MM.1S (cell line): ENCODE results near the gene ACCS.

Experiments used
- DNase-seq: peaks from one replicate; pipeline ENCODE4 v3.0.0-alpha.2; 2015
- H2AFZ ChIP-seq: fragments of 300-600 bp; sonication (generic); 2 replicates; pipeline ENCODE4 v1.6.0; 2016; ENCODE audit warnings: antibody characterized with exemption, low read length
- H3F3A ChIP-seq: fragments of 300-600 bp; sonication (generic); 2 replicates; pipeline ENCODE4 v1.6.1; 2016; ENCODE audit warnings: mild to moderate bottlenecking, antibody characterized with exemption, low read length, moderate library complexity, mixed read lengths; ENCODE audit not compliant: insufficient read depth
- H3K27ac ChIP-seq: fragments of 300-600 bp; sonication (generic); 2 replicates; pipeline ENCODE4 v1.5.1; 2016; ENCODE audit warnings: mild to moderate bottlenecking, low read length
- H3K27me3 ChIP-seq: fragments of 300-600 bp; sonication (generic); replicated peaks from 2 replicates; pipeline ENCODE4 v1.6.0; 2016; ENCODE audit warnings: low read length; ENCODE audit not compliant: insufficient read depth
- H3K36me3 ChIP-seq: fragments of 300-600 bp; sonication (generic); replicated peaks from 2 replicates; pipeline ENCODE4 v1.6.1; 2016; ENCODE audit warnings: mild to moderate bottlenecking, low read length, mixed read lengths; ENCODE audit not compliant: insufficient read depth
- H3K4me1 ChIP-seq: fragments of 300-600 bp; sonication (generic); 2 replicates; pipeline ENCODE4 v1.6.1; 2016; ENCODE audit warnings: low read length, mixed read lengths
- H3K4me2 ChIP-seq: fragments of 300-600 bp; sonication (generic); 2 replicates; pipeline ENCODE4 v1.6.0; 2016; ENCODE audit warnings: low read depth, low read length
- H3K4me3 ChIP-seq: fragments of 300-600 bp; sonication (generic); 2 replicates; pipeline ENCODE4 v1.5.1; 2016; ENCODE audit warnings: low read length, mixed read lengths
- H3K79me2 ChIP-seq: fragments of 300-600 bp; sonication (generic); 2 replicates; pipeline ENCODE4 v1.6.1; 2016; ENCODE audit warnings: mixed run types, low read length, mixed read lengths
- H3K9ac ChIP-seq: fragments of 300-600 bp; sonication (generic); 2 replicates; pipeline ENCODE4 v1.6.1; 2016; ENCODE audit warnings: low read length, mixed read lengths
- H3K9me2 ChIP-seq: fragments of 300-600 bp; sonication (generic); replicated peaks from 2 replicates; pipeline ENCODE4 v1.6.1; 2016; ENCODE audit warnings: mild to moderate bottlenecking, low read length, mixed read lengths; ENCODE audit not compliant: insufficient read depth
- H3K9me3 ChIP-seq: fragments of 300-600 bp; sonication (generic); replicated peaks from 2 replicates; pipeline ENCODE4 v1.6.1; 2016; ENCODE audit warnings: mild to moderate bottlenecking, low read length, mixed read lengths; ENCODE audit not compliant: insufficient read depth
- H4K20me1 ChIP-seq: fragments of 300-600 bp; sonication (generic); 2 replicates; pipeline ENCODE4 v1.6.1; 2016; ENCODE audit warnings: mild to moderate bottlenecking, low read length, moderate library complexity, mixed read lengths; ENCODE audit not compliant: insufficient read depth
- CTCF ChIP-seq: fragments of 300-600 bp; sonication (generic); IDR thresholded peaks from 2 replicates; pipeline ENCODE4 v1.5.1; 2016; ENCODE audit warnings: antibody characterized with exemption, low read length, mixed read lengths
- EZH2 ChIP-seq: fragments of 300-600 bp; sonication (generic); optimal IDR thresholded peaks from 2 replicates; pipeline ENCODE3; 2017; ENCODE audit warnings: low read depth, mild to moderate bottlenecking, antibody characterized with exemption, low read length, mixed read lengths
- EZH2phosphoT487 ChIP-seq: fragments of 300-600 bp; sonication (generic); IDR thresholded peaks from 2 replicates; pipeline ENCODE4 v1.6.1; 2018; ENCODE audit warnings: antibody characterized with exemption, low read length

The ACCS gene

GRCh38 chr11:44032299-44033085 is 33.6 kb upstream of the ACCS start:
- H3K9ac ChIP-seq, result no peak overlapping the region
- DNase-seq, result no peak
- no peaks in the 10 kb centered on the region for H3K27me3 ChIP-seq
- no peaks in the 10 kb centered on the region for H3K9me3 ChIP-seq
- TF ChIP-seq EZH2phosphoT487, result no peak
- no peaks in the 10 kb centered on the region for H3K79me2 ChIP-seq
- no peaks in the 10 kb centered on the region for H3K4me1 ChIP-seq
- no peak overlapping the region for H3K4me3 ChIP-seq
- no peak overlapping the region for H3K4me2 ChIP-seq
- no peak overlapping the region for H3K27ac ChIP-seq
- H3K36me3 ChIP-seq, result no peaks in the 10 kb centered on the region
- H4K20me1 ChIP-seq, result no peaks in the 10 kb centered on the region
- no peaks in the 10 kb centered on the region for H3K9me2 ChIP-seq
- no peak overlapping the region for H2AFZ ChIP-seq
- H3F3A ChIP-seq, result no peaks in the 10 kb centered on the region

- no peaks in the 10 kb centered on the region for H3K9me3 ChIP-seq
- no peaks in the 10 kb centered on the region for H3K79me2 ChIP-seq
- TF ChIP-seq CTCF, result no peak
- no peak for TF ChIP-seq EZH2
- TF ChIP-seq EZH2phosphoT487, result no peak
- no peaks in the 10 kb centered on the region for H3F3A ChIP-seq
- no peak for DNase-seq
- H3K27me3 ChIP-seq, result no peaks in the 10 kb centered on the region
- H3K4me1 ChIP-seq, result no peaks in the 10 kb centered on the region
- H3K4me2 ChIP-seq, result no peak overlapping the region
- H3K9ac ChIP-seq, result no peak overlapping the region
- H3K27ac ChIP-seq, result no peak overlapping the region
- H4K20me1 ChIP-seq, result no peaks in the 10 kb centered on the region
- no peaks in the 10 kb centered on the region for H3K36me3 ChIP-seq
- H3K4me3 ChIP-seq, result no peak overlapping the region
- H3K9me2 ChIP-seq, result no peaks in the 10 kb centered on the region
- no peak overlapping the region for H2AFZ ChIP-seq
Observed at GRCh38 chr11:44033411-44033850, 32.6 kb upstream of the ACCS start.

DNA sequence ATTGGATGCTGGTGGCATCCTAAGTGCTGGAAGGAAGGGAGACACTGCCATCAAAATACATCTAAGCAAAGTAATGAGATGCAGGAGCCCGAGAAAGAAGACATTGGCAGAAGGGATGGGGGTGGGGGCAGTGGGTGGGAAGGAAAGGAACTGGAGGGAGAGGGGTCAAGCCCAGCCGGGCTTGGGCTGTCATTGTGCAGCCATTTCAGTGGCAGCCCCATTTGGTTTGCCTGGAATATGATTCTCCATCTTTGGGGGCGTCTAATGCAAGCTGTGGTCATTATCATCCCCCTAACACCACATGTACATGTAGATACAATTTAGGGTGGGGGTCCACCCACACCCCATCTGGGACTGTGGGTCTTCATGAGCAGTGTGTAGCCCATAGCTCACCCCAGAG is 32.2 kb upstream of the ACCS start:
- DNase-seq, result no peak
- H3K9ac ChIP-seq, result no peak overlapping the region
- H3K4me1 ChIP-seq, result no peaks in the 10 kb centered on the region
- H3K4me2 ChIP-seq, result no peak overlapping the region
- H3K27me3 ChIP-seq, result no peaks in the 10 kb centered on the region
- H3F3A ChIP-seq, result no peaks in the 10 kb centered on the region
- H2AFZ ChIP-seq, result no peak overlapping the region
- H3K79me2 ChIP-seq, result no peaks in the 10 kb centered on the region
- H3K36me3 ChIP-seq, result no peaks in the 10 kb centered on the region
- no peaks in the 10 kb centered on the region for H3K9me2 ChIP-seq
- no peak overlapping the region for H3K4me3 ChIP-seq
- no peaks in the 10 kb centered on the region for H3K9me3 ChIP-seq
- TF ChIP-seq EZH2 (no peak), CTCF (no peak), EZH2phosphoT487 (no peak)
- H3K27ac ChIP-seq, result no peak overlapping the region
- no peaks in the 10 kb centered on the region for H4K20me1 ChIP-seq

DNA sequence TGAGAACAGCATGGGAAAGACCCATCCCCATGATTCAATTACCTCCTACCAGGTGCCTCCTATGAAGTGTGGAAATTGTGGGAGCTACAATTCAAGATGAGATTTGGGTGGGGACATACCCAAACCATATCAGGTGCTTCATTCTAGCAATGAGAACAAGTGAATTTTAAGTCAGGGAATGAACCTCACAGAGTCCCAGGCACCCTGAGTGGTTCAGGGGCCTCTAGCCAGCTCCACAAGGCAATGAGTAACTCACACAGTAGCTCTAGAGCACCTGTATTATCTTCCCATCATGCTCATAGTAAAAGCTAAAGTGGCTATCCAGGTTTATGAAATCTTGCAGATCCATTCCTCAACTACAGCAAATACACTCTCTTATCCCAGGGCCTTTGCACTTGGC is 31.4 kb upstream of the ACCS start:
- Histone ChIP-seq H3K36me3 (no peaks in the 10 kb centered on the region), H2AFZ (no peak overlapping the region), H4K20me1 (no peaks in the 10 kb centered on the region), H3K9me3 (no peaks in the 10 kb centered on the region), H3K79me2 (no peaks in the 10 kb centered on the region), H3K27ac (no peak overlapping the region), H3K4me3 (no peak overlapping the region), H3K9ac (no peak overlapping the region), H3K4me1 (no peaks in the 10 kb centered on the region), H3F3A (no peaks in the 10 kb centered on the region), H3K4me2 (no peak overlapping the region), H3K27me3 (no peaks in the 10 kb centered on the region), H3K9me2 (no peaks in the 10 kb centered on the region)
- no peak for DNase-seq
- TF ChIP-seq EZH2, result no peak
- TF ChIP-seq CTCF, result no peak
- no peak for TF ChIP-seq EZH2phosphoT487
